HepG2 (cell line): ENCODE results near the gene TPI1. TPM values are rescaled to one million over a fixed set of nuclear protein-coding genes. Genes with fewer than 3 reads are reported as not detected.

Source experiments
- CBX5 ChIP-seq: sonication (generic); formaldehyde crosslinking; IDR thresholded peaks from 2 replicates; pipeline ENCODE4 v1.4.0; 2020; ENCODE audit warnings: missing genetic modification reagents, borderline replicate concordance
- CENPX ChIP-seq: sonication (generic); formaldehyde crosslinking; IDR thresholded peaks from 2 replicates; pipeline ENCODE4 v1.9.0; 2021; ENCODE audit warnings: mild to moderate bottlenecking, missing genetic modification reagents, moderate library complexity
- FOXK2 ChIP-seq: fragments of 450-650 bp; IDR thresholded peaks from 2 replicates; pipeline ENCODE4 v1.6.1; 2016
- MAFG ChIP-seq: sonication (generic); formaldehyde crosslinking; IDR thresholded peaks from 2 replicates; pipeline ENCODE4 v1.5.1; 2020; ENCODE audit warnings: mild to moderate bottlenecking, missing genetic modification reagents
- MED8 ChIP-seq: sonication (generic); formaldehyde crosslinking; IDR thresholded peaks from 2 replicates; pipeline ENCODE4 v1.8.1; 2023; ENCODE audit warnings: mild to moderate bottlenecking, missing genetic modification reagents; ENCODE audit not compliant: insufficient replicate concordance
- MEIS1 ChIP-seq: sonication (generic); formaldehyde crosslinking; IDR thresholded peaks from 2 replicates; pipeline ENCODE4 v1.9.0; 2021; ENCODE audit warnings: mild to moderate bottlenecking, missing genetic modification reagents, moderate library complexity, borderline replicate concordance
- MTA3 ChIP-seq: sonication (generic); formaldehyde crosslinking; IDR thresholded peaks from 2 replicates; pipeline ENCODE4 v1.4.0; 2020; ENCODE audit warnings: missing genetic modification reagents
- MZF1 ChIP-seq: sonication (generic); formaldehyde crosslinking; IDR thresholded peaks from 2 replicates; pipeline ENCODE4 v1.8.1; 2023; ENCODE audit warnings: mild to moderate bottlenecking, missing genetic modification reagents, borderline replicate concordance
- PLRG1 ChIP-seq: fragments of 450-650 bp; conservative IDR thresholded peaks from 2 replicates; pipeline ENCODE4 v1.6.1; 2016
- SOX6 ChIP-seq, 2 experiments: fragments of 450-650 bp in 1 of 2; sonication (generic) in 1 of 2; formaldehyde crosslinking in 1 of 2; IDR thresholded peaks; 2 replicates each; pipeline versions ENCODE4 v1.4.0 to v1.6.1; 2017 to 2020; ENCODE audit warnings: antibody characterized with exemption in 1 of 2, mild to moderate bottlenecking in 1 of 2, missing genetic modification reagents in 1 of 2
- SP4 ChIP-seq: sonication (generic); formaldehyde crosslinking; IDR thresholded peaks from 2 replicates; pipeline ENCODE4 v1.8.1; 2023; ENCODE audit warnings: mild to moderate bottlenecking, missing genetic modification reagents
- STAG1 ChIP-seq: sonication (generic); formaldehyde crosslinking; IDR thresholded peaks from 2 replicates; pipeline ENCODE4 v1.4.0; 2020; ENCODE audit warnings: missing genetic modification reagents
- ZFP36L2 ChIP-seq: sonication (generic); formaldehyde crosslinking; IDR thresholded peaks from 2 replicates; pipeline ENCODE4 v1.4.0; 2020; ENCODE audit warnings: missing genetic modification reagents
- ZFP41 ChIP-seq: sonication (generic); formaldehyde crosslinking; IDR thresholded peaks from 2 replicates; pipeline ENCODE4 v1.4.0; 2020; ENCODE audit warnings: mild to moderate bottlenecking, missing genetic modification reagents, borderline replicate concordance
- ZNF232 ChIP-seq: sonication (generic); formaldehyde crosslinking; IDR thresholded peaks from 2 replicates; pipeline ENCODE4 v1.4.0; 2020; ENCODE audit warnings: missing genetic modification reagents, borderline replicate concordance
- ZNF614 ChIP-seq: IDR thresholded peaks from 2 replicates; pipeline ENCODE4 v1.6.1; 2018; ENCODE audit warnings: missing biosample characterization, missing genetic modification reagents, inconsistent platforms, borderline replicate concordance
- ZNF674 ChIP-seq: sonication (generic); formaldehyde crosslinking; IDR thresholded peaks from 2 replicates; pipeline ENCODE4 v1.5.0; 2020; ENCODE audit warnings: low read depth, mild to moderate bottlenecking, missing genetic modification reagents
- ZSCAN9 ChIP-seq: IDR thresholded peaks from 2 replicates; pipeline ENCODE4 v1.6.1; 2016; ENCODE audit warnings: borderline replicate concordance
- polyA plus RNA-seq, 8 experiments: library from polyadenylated mRNA; depleted of rRNA in 3 of 8; stranded (reverse) in 7 of 8; unstranded in 1 of 8; fragments of >200 nt; fragmentation: Illumina TruSeq in 4 of 8; extraction: Trizol in 4 of 8; gene quantifications; 2 replicates each; pipeline versions ENCODE4 v1.2.1 to v1.2.3, GENCODE V29; 2011 to 2016; ENCODE audit warnings: low read depth in 4 of 8, missing spikeins in 1 of 8, mixed read lengths in 1 of 8; ENCODE audit not compliant: insufficient read depth in 1 of 8
- total RNA-seq, 5 experiments: library from RNA; depleted of rRNA; stranded (reverse); fragments of >200 nt; fragmentation: Illumina TruSeq; extraction: Trizol; gene quantifications; 2 replicates each; pipeline ENCODE4 v1.2.3, GENCODE V29; 2016; ENCODE audit warnings: low read depth in 1 of 5
- TF ChIP-seq, protein P1 (sequence below): sonication (generic); formaldehyde crosslinking; IDR thresholded peaks from 2 replicates; pipeline ENCODE4 v1.8.0; 2022; ENCODE audit warnings: mild to moderate bottlenecking, missing genetic modification reagents, borderline replicate concordance
- TF ChIP-seq, protein P2 (sequence below): sonication (generic); formaldehyde crosslinking; IDR thresholded peaks from 2 replicates; pipeline ENCODE4 v1.8.0; 2022; ENCODE audit warnings: mild to moderate bottlenecking, missing genetic modification reagents, moderate library complexity
- TF ChIP-seq, protein P3 (sequence below): sonication (generic); formaldehyde crosslinking; IDR thresholded peaks from 2 replicates; pipeline ENCODE4 v1.5.0; 2020; ENCODE audit warnings: missing genetic modification reagents
- TF ChIP-seq, protein P4 (sequence below): sonication (generic); formaldehyde crosslinking; IDR thresholded peaks from 2 replicates; pipeline ENCODE4 v1.5.0; 2020; ENCODE audit warnings: missing genetic modification reagents

TPI1 gene
- total and polyA plus RNA-seq, 2 of the 13 experiments (the other 11 are each of a cell fraction or from before 2014, with no cell fraction given), result 945 to 2,535 TPM

DNA sequence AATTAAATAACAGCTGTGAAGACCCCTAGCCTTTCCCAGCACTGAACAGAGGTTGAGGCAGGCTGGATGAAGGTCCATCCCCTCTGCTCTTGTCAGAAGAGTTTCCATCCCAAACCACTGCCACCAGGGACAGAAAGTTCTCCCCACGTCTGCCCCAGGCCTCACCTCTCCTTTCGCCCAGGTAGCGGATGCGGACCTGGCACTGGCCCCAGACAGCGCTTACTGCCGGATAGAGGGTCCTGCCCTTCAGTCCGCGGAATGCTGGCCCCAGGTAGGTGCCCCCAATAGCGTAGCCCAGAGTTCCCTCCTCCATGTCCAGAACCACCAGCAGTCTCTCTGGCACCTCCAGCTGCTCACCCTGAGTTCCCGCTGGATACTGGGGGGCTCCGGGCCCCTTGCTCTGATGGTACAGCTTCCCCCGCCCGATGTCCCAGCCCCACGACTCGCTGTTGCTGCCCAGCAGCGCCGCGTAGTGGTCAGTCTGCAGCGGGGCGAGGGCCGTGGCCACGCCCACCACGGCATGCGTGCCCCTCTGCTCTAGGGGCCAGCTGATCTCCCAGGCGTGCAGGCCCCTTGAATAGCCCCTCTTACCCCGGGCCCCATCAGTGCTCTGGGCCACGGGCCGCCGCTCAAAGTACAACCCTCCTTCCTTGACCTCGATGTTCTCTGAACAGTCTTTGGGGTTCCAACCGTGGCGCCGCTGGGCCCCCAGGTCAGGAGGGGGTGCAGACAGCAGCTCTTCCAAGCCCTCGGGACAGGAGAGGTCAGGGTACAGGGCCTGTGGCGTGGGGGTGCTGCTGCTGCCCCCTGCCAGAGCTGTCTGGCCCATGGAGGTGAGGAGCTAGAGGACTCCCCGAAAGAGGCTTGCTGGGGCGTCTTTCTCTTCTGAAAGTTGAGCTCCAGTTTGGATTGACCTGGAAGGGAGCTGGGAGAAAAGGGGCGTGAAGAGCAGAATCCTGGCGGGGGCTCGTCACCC, 5.0 kb downstream of the TPI1 start (continued):
- TF ChIP-seq, protein P1, sequence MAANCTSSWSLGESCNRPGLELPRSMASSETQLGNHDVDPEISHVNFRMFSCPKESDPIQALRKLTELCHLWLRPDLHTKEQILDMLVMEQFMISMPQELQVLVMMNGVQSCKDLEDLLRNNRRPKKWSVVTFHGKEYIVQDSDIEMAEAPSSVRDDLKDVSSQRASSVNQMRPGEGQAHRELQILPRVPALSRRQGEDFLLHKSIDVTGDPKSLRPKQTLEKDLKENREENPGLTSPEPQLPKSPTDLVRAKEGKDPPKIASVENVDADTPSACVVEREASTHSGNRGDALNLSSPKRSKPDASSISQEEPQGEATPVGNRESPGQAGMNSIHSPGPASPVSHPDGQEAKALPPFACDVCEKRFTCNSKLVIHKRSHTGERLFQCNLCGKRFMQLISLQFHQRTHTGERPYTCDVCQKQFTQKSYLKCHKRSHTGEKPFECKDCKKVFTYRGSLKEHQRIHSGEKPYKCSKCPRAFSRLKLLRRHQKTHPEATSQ (CRISPR knock-in tag), result no peak
- no peak; the same call in 1 of the 2 replicates for TF ChIP-seq ZNF674
- TF ChIP-seq, protein P2, sequence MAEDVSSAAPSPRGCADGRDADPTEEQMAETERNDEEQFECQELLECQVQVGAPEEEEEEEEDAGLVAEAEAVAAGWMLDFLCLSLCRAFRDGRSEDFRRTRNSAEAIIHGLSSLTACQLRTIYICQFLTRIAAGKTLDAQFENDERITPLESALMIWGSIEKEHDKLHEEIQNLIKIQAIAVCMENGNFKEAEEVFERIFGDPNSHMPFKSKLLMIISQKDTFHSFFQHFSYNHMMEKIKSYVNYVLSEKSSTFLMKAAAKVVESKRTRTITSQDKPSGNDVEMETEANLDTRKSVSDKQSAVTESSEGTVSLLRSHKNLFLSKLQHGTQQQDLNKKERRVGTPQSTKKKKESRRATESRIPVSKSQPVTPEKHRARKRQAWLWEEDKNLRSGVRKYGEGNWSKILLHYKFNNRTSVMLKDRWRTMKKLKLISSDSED, result no peak
- peak; percentile 27; the same call in 1 of the 2 replicates for TF ChIP-seq ZNF614 (CRISPR knock-in tag)
- TF ChIP-seq SP4 (CRISPR knock-in tag), result peak; percentile 91; the same call in 1 of the 2 replicates
- TF ChIP-seq PLRG1, result no peak
- TF ChIP-seq ZNF232 (CRISPR knock-in tag), result no peak
- TF ChIP-seq MTA3 (CRISPR knock-in tag), result no peak
- no peak for TF ChIP-seq CENPX
- TF ChIP-seq ZFP36L2, result no peak
- TF ChIP-seq, protein P3, sequence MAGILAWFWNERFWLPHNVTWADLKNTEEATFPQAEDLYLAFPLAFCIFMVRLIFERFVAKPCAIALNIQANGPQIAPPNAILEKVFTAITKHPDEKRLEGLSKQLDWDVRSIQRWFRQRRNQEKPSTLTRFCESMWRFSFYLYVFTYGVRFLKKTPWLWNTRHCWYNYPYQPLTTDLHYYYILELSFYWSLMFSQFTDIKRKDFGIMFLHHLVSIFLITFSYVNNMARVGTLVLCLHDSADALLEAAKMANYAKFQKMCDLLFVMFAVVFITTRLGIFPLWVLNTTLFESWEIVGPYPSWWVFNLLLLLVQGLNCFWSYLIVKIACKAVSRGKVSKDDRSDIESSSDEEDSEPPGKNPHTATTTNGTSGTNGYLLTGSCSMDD (CRISPR knock-in tag), result peak; percentile 45; the same call in 1 of the 2 replicates
- TF ChIP-seq ZSCAN9 (CRISPR knock-in tag), result no peak; the same call in 1 of the 2 replicates
- peak; percentile 21 for TF ChIP-seq MED8 (CRISPR knock-in tag)
- TF ChIP-seq MAFG (CRISPR knock-in tag), result no peak
- TF ChIP-seq MEIS1 (CRISPR knock-in tag), result peak; percentile 72; the same call in 1 of the 2 replicates
- TF ChIP-seq SOX6 (IDR thresholded peaks at IDR 0.05), result no peak
- no peak; the same call in 1 of the 2 replicates for TF ChIP-seq SOX6 (CRISPR knock-in tag; IDR thresholded peaks at IDR 0.05)
- TF ChIP-seq, protein P4, sequence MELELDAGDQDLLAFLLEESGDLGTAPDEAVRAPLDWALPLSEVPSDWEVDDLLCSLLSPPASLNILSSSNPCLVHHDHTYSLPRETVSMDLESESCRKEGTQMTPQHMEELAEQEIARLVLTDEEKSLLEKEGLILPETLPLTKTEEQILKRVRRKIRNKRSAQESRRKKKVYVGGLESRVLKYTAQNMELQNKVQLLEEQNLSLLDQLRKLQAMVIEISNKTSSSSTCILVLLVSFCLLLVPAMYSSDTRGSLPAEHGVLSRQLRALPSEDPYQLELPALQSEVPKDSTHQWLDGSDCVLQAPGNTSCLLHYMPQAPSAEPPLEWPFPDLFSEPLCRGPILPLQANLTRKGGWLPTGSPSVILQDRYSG (CRISPR knock-in tag), result no peak
- TF ChIP-seq MZF1, result no peak
- peak; percentile 70 for TF ChIP-seq STAG1
- TF ChIP-seq FOXK2, result peak; percentile 20; the same call in 1 of the 2 replicates
- peak; percentile 87; the same call in 1 of the 2 replicates for TF ChIP-seq CBX5
- peak; percentile 22; the same call in 1 of the 2 replicates for TF ChIP-seq ZFP41 (CRISPR knock-in tag)
